Thoracic aorta (tissue), 2 donors: Measurements from ENCODE around the gene DAGLB. TPM values are rescaled to one million over a fixed set of nuclear protein-coding genes. Genes with fewer than 3 reads are reported as not detected.

Experiments used
- ATAC-seq: fragments of 150-250 bp; one replicate; pipeline ENCODE4 v1.8.0; 2017; ENCODE audit warnings: low read depth; ENCODE audit not compliant: insufficient number of reproducible peaks, low FRiP score
- DNase-seq: peaks from one replicate; pipeline ENCODE4 v3.0.0-alpha.2; 2020; ENCODE audit warnings: low spot score
- H3K27ac ChIP-seq, 2 donors: fragments of 200-600 bp; sonication (generic); 1 replicate in 1 of 2; 2 replicates in 1 of 2; pipeline ENCODE4 v1.5.1; 2016; ENCODE audit warnings: mild to moderate bottlenecking in 2 of 2, moderate library complexity in 2 of 2
- H3K27me3 ChIP-seq: fragments of 200-600 bp; sonication (generic); replicated peaks from 2 replicates; pipeline ENCODE4 v1.6.0; 2016; ENCODE audit warnings: mild to moderate bottlenecking; ENCODE audit not compliant: insufficient read depth
- H3K36me3 ChIP-seq: fragments of 200-600 bp; sonication (generic); one replicate; pipeline ENCODE4 v1.5.1; 2016
- H3K4me1 ChIP-seq, 2 donors: fragments of 200-600 bp; sonication (generic); 1 replicate in 1 of 2; 2 replicates in 1 of 2; pipeline versions ENCODE4 v1.5.1 to v1.6.0; 2016; ENCODE audit warnings: low read depth in 2 of 2, mild to moderate bottlenecking in 1 of 2; ENCODE audit not compliant: control insufficient read depth in 1 of 2
- H3K4me3 ChIP-seq: fragments of 200-600 bp; sonication (generic); 2 replicates; pipeline ENCODE4 v1.5.1; 2016; ENCODE audit warnings: mild to moderate bottlenecking
- H3K9me3 ChIP-seq: fragments of 200-600 bp; sonication (generic); 2 replicates; pipeline ENCODE4 v1.5.1; 2016
- total RNA-seq, 2 donors: library from RNA; depleted of rRNA; stranded (reverse); fragments of >200 nt; gene quantifications; one replicate each; pipeline versions ENCODE4 v1.1.0 to v1.2.3, GENCODE V29; 2016
- TF ChIP-seq, protein P1 (sequence below): fragments of 200-600 bp; sonication (generic); IDR thresholded peaks from one replicate; pipeline ENCODE4 v1.5.1; 2019; ENCODE audit warnings: antibody characterized with exemption

The DAGLB gene
- total RNA-seq, 2 donors from 2014 or later: 16.5 to 28.6 TPM

DNA sequence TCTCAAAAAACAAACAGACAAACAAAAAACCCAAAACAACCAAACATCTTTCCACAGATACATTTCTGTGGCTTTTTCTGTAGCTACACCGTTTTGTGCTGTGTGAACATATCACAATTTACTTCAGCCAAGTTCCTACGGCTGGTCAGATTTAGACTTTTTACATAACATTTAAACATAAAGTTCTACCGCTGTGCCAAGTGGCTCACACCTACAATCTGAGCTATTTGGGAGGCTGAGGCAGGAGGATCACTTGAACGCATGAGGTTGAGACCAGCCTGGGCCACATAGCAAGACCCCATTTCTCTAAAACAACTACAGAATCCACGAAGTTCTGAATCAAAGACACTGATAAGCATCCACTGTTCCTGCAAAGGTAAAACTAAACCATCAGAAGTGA, 30.3 kb downstream of the DAGLB start:
- Histone ChIP-seq H3K9me3 (no peaks in the 10 kb centered on the region), H3K4me1 (no peaks in the 10 kb centered on the region), H3K4me3 (no peak overlapping the region), H3K27me3 (no peaks in the 10 kb centered on the region), H3K27ac (no peak overlapping the region), H3K36me3 (peaks cover 13% of the 10 kb centered on the region)
- no peak for DNase-seq
- ATAC-seq: no peak
- TF ChIP-seq, protein P1, sequence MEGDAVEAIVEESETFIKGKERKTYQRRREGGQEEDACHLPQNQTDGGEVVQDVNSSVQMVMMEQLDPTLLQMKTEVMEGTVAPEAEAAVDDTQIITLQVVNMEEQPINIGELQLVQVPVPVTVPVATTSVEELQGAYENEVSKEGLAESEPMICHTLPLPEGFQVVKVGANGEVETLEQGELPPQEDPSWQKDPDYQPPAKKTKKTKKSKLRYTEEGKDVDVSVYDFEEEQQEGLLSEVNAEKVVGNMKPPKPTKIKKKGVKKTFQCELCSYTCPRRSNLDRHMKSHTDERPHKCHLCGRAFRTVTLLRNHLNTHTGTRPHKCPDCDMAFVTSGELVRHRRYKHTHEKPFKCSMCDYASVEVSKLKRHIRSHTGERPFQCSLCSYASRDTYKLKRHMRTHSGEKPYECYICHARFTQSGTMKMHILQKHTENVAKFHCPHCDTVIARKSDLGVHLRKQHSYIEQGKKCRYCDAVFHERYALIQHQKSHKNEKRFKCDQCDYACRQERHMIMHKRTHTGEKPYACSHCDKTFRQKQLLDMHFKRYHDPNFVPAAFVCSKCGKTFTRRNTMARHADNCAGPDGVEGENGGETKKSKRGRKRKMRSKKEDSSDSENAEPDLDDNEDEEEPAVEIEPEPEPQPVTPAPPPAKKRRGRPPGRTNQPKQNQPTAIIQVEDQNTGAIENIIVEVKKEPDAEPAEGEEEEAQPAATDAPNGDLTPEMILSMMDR: no peak

DNA sequence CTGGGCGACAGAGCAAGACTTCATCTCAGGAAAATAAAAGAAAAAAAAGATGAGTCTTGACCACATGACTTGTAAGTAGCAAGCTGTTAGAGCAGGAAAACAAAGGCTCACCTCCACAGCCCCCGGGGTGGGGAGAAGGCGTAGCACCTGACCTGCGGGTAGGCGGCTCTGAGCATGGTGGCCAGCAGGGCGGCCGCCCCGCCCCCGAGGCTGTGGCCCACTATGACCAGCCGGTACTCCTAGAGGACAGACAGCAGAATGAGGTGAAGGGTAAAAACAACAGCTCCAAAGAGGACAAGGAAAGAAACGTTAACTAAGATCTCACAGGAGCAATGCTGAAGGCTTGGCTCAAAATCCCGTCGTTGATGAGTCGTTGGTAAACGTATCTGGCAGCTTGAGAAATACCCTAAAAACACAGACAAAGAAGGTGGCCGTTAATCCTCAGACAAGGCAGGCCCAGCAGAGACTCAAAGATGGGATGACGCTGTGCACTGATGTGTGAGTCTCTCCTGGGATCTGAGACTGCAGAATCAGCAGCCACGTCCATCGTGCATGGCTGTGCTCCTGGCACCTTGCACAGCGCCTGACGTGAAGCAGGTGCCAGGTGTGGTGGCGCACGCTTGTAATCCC, 31.1 kb downstream of the DAGLB start:
- Histone ChIP-seq H3K36me3 (peaks cover 20% of the 10 kb centered on the region), H3K27me3 (no peaks in the 10 kb centered on the region), H3K27ac (no peak overlapping the region), H3K4me1 (no peaks in the 10 kb centered on the region), H3K9me3 (no peaks in the 10 kb centered on the region), H3K4me3 (no peak overlapping the region)
- TF ChIP-seq, protein P1: no peak
- ATAC-seq (no peak), DNase-seq (no peak)

DNA sequence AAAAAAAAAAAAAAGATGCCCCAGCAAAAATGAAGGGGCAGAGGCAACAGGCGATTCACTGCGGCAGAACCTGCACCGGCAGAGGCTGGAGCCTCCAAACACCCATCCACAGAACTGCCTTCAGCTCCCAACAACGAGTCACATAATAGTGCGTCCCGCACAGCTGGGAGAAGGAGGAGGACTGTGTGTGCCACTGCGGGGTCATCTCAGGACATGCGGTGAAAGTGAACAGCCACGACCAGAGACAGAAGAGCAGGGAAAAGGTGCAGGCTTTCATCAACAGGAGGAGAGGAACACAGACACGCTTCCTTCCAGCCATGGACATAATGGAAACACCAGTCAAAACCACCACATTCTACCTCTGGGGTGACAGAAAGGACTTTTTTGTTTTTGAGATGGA, 34.1 kb downstream of the DAGLB start:
- DNase-seq (no peak), ATAC-seq (no peak)
- Histone ChIP-seq H3K9me3 (no peaks in the 10 kb centered on the region), H3K36me3 (peaks cover 43% of the 10 kb centered on the region), H3K4me3 (no peak overlapping the region), H3K27me3 (no peaks in the 10 kb centered on the region), H3K4me1 (no peaks in the 10 kb centered on the region), H3K27ac (no peak overlapping the region)
- TF ChIP-seq, protein P1: no peak

DNA sequence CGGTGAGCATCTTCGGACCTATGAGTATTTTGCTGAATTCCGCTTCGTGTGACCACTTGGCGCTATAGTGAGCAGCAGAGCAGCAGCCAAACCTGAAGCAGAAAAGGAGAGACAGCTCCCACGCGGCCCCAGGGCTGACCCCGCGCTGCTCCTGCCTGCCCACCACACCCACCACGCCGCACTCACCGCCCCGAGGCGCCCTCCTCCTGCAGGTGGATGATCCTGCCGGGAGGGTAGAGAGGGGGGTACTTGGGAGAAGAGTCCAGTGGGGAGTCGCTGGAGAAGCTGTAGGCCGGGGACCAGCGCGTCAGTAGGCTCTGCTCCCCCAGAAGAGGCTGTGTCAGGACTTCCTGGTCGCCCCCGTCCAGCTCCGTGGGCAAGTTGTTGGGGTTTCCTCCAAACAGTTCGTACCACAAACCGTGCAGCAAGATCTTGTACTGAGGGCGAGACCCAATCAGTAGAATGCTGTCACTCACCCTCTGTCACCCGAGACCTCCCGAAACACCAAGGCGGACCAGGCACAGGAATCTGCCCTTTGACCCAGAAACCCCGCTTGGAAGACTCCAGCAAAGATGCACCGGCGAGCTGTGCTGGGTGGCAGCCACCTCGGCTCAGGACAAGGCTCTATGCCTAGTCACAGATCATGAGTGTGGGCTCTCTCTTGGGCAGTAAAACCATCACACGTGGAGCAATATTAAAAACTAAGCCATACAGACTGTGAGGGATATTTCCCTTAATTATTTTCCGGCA, 37.6 kb downstream of the DAGLB start:
- no peaks in the 10 kb centered on the region for H3K27me3 ChIP-seq
- no peak overlapping the region for H3K27ac ChIP-seq
- H3K36me3 ChIP-seq: peaks cover 71% of the 10 kb centered on the region
- TF ChIP-seq, protein P1: no peak
- no peak for ATAC-seq
- H3K4me3 ChIP-seq: no peak overlapping the region
- H3K4me1 ChIP-seq: no peaks in the 10 kb centered on the region
- H3K9me3 ChIP-seq: no peaks in the 10 kb centered on the region
- no peak for DNase-seq

DNA sequence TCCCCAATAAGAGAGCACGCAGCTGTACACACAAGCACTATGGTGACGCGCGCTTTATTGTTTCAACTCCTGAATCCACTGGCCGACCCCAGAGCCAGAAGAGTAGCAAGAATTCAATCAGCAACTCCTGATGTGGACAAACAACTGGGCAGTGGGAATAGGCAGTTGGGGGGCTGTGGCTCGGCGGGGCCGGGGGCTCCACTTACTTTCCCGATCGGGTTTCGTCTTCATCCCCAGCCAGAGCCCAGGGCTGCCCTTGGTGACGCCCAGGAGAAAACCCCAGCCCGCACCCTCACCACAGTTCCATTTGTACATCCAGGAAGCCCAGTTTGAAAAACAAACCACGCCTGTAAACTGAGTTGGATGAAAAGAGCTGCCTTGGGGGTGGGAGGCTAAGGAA, 38.7 kb downstream of the DAGLB start:
- Histone ChIP-seq H3K4me3 (no peak overlapping the region), H3K9me3 (no peaks in the 10 kb centered on the region), H3K4me1 (no peaks in the 10 kb centered on the region), H3K27ac (no peak overlapping the region), H3K27me3 (no peaks in the 10 kb centered on the region), H3K36me3 (peaks cover 71% of the 10 kb centered on the region)
- TF ChIP-seq, protein P1: no peak
- no peak for ATAC-seq
- DNase-seq: no peak
